Jurkat, Clone E6-1 (cell line): ENCODE measurements around the gene RALY.
"Not testable (repeated sequence)": the region's sequence is repeated elsewhere in the genome, so short reads cannot be mapped to it uniquely, and the experiment has no call there.

Experiments
- DNase-seq: peaks from one replicate; pipeline ENCODE4 v3.0.0-alpha.2; 2011; ENCODE audit warnings: low read depth, low spot score
- H3K4me3 ChIP-seq: 2 replicates; pipeline ENCODE4 v1.5.1; 2011; ENCODE audit warnings: mild to moderate bottlenecking, low read length, control low read depth, moderate library complexity

The RALY gene

GRCh38 chr20:34112600-34113101 is 118.9 kb downstream of the RALY start:
- DNase-seq: no peak
- peak overlapping the region; percentile 97 for H3K4me3 ChIP-seq

DNA sequence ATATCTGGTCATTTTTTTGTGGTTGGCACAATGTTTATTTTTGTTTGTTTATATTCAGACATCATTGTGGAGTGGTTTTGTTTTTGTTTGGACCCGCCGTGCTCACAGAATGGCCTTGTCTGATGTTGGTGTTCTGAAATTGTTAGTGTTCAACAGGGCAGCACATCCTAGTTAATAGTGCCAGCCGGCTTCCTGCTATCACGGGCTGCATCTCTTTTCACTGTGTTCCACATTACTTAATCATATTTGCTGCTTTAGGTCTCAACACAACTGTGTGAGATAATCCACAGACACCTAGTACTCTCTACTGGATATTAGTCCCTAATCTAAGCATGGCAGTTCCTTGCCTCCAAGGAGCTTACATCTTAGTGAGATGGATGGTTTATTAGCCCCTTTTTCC is 121.1 kb downstream of the RALY start:
- H3K4me3 ChIP-seq: no peak overlapping the region
- DNase-seq: no peak

DNA sequence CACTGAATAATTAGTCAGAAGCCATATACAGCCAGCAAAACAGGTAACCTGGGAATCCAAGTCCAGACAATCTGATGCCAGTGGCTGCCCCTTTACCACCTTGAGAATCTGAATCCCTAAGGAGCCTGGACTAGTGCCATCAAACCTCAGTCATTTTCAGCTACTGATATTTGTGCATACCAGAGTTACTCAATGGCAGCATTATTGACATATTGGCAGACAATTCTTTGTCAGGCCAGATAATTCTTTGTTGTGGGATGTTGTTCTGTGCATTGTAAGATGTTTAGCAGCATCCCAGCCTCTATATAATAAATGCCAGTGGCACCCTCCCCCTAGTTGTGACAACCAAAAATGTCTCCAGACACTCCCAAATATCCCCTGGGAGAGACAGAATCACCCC is 121.5 kb downstream of the RALY start:
- DNase-seq: no peak
- no peak overlapping the region for H3K4me3 ChIP-seq

DNA sequence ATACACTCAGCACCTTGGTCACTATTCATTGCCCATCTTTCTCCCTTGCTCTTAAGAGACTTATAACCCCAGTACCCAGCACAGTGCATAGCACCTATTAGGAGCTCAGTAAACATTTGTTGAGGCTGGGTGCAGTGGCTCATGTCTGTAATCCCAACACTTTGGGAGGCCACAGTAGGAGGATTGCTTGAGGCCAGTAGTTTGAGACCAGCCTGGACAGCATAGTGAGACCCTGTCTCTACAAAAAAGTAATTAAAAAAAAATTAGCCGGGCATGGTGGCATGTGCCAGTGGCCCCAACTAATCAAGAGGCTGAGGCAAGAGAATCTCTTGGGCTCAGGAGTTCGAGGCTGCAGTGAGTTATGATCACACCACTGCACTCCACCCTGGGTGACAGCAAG is 126.5 kb downstream of the RALY start:
- no peak overlapping the region for H3K4me3 ChIP-seq
- no peak for DNase-seq

DNA sequence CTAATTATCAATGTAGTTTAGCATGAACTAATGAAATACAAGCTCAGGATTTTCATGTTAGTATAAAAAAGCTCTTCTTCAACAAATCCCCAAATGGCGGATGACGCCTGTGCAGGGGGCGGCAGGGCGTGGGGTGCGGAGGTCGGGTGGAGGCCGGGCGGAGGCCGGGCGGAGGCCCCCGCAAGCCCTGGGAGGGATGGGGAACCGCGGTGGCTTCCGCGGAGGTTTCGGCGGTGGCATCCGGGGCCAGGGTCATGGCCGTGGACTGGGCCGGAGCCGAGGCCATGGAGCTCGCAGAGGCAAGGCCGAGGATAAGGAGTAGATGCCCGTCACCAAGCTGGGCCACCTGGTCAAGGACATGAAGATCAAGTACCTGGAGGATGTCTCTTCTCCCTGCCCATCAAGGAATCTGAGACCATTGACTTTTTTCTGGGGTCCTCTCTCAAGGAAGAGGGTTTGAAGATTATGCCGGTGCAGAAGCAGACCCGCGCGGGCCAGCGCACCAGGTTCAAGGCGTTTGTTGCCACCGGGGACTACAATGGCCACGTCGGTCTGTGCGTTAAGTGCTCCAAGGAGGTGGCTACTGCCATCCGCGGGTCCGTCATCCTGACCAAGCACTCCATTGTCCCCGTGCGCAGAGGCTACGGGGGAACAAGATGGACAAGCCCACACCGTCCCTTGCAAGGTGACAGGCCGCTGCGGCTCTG is 128.7 kb downstream of the RALY start:
- DNase-seq: no peak
- no peak overlapping the region for H3K4me3 ChIP-seq

- H3K4me3 ChIP-seq: no peak overlapping the region
- no peak for DNase-seq
Measured at GRCh38 chr20:34123309-34123708, 129.6 kb downstream of the RALY start.

DNA sequence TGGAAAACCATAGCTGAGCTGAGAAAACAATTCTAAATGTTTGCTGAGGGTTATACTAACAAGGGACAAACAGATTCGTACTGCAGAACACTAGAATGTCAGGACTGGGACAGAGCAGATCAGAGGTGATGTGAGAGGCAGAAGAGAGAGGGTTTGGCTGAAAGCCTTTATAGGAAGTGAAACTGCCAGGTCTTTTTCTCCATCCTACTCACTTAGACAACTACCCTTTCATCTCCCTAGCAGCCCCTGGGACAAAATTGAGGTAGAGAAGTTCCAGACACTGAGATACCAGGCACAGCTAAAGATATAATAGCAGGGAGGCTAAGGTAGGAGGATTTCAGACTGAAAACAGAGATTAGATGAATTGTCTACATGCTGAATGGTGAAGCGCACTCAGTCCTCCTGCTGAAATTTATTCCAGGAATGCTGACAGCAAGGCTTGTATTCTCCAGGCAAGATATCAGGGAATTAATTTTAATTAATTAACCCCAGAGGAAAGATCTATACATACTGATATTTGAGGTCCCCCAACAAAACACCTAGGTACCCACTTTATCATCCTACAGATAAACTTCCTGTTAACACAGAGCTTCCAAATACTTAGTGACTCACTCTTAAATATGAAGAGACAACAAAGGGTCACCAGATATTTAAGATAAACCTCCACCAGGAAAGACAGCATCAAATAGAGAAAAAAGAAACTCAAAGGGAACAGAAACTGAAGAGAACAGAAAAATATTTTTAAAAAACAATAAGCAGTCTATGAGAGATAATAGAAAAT is 130.9 kb downstream of the RALY start:
- no peak overlapping the region for H3K4me3 ChIP-seq
- no peak for DNase-seq

- no peak overlapping the region for H3K4me3 ChIP-seq
- DNase-seq: no peak
Measured at GRCh38 chr20:34127792-34128191, 134.1 kb downstream of the RALY start.

GRCh38 chr20:34129518-34130162 is 135.9 kb downstream of the RALY start:
- peak overlapping the region; percentile 16 for H3K4me3 ChIP-seq
- peak; percentile 63 for DNase-seq

DNA sequence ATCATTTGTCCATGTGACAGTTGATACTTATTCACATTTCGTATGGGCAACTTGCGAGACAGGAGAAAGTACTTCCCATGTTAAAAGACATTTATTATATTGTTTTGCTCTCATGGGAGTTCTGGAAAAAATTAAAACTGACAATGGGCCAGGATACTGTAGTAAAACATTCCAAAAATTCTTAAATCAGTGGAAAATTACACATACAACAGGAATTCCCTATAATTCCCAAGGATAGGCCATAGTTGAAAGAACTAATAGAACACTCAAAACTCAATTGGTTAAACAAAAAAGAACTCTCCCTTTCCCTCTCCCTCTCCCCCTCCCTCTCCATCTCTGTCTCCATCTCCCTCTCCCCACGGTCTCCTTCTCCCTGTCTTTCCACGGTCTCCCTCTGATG is 137.8 kb downstream of the RALY start:
- no peak for DNase-seq
- no peak overlapping the region for H3K4me3 ChIP-seq

DNA sequence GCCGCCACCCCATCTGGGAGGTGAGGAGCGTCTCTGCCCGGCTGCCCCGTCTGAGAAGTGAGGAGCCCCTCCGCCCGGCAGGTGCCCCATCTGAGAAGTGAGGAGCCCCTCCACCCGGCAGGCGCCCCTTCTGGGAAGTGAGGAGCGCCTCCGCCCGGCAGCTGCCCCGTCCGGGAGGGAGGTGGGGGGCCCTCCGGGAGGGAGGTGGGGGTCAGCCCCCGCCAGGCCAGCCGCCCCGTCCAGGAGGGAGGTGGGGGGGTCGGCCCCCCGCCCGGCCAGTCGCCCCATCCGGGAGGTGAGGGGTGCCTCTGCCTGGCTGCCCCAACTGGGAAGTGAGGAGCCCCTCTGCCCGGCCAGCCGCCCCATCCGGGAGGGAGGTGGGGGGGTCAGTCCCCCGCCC is 138.8 kb downstream of the RALY start:
- DNase-seq, H3K4me3 ChIP-seq: not testable (repeated sequence)

DNA sequence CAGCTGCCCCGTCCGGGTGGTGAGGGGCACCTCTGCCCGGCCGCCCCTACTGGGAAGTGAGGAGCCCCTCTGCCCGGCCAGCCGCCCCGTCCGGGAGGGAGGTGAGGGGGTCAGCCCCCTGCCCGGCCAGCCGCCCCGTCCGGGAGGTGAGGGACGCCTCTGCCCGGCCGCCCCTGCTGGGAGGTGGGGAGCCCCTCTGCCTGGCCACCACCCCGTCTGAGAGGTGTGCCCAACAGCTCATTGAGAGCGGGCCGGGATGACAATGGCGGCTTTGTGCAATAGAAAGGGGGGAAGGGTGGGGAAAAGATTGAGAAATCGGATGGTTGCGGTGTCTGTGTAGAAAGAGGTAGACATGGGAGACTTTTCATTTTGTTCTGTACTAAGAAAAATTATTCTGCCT is 139.2 kb downstream of the RALY start:
- not testable (repeated sequence) for DNase-seq, H3K4me3 ChIP-seq

- H3K4me3 ChIP-seq: not testable (repeated sequence)
Measured at GRCh38 chr20:34133365-34133860, 139.7 kb downstream of the RALY start.

More at GRCh38 chr20:34133365-34133860, 139.7 kb downstream of the RALY start:
- DNase-seq: not testable (repeated sequence)
